Measurements from ENCODE around the gene PAFAH1B2.
"Not testable (repeated sequence)": the region's sequence is repeated elsewhere in the genome, so short reads cannot be mapped to it uniquely, and the experiment has no call there.

PAFAH1B2 gene

GRCh38 chr11:117176186-117176585, 32.1 kb downstream of the PAFAH1B2 start:
- DNase-seq, result no peak

GRCh38 chr11:117177534-117178209, 33.6 kb downstream of the PAFAH1B2 start:
- no peak for DNase-seq

GRCh38 chr11:117178210-117179034, 34.3 kb downstream of the PAFAH1B2 start, which contains the start of gene SIDT2:
SIDT2 (plus strand) TSS chr11:117178743; CDS start chr11:117179264, 521 bp downstream.
- DNase-seq, result peak; percentile 98 to 100

GRCh38 chr11:117179048-117179999, 35.2 kb downstream of the PAFAH1B2 start:
- DNase-seq, result peak in 1 of 2 experiments; percentile 80

- DNase-seq, result no peak
Observed at GRCh38 chr11:117180020-117180419, 35.9 kb downstream of the PAFAH1B2 start.

GRCh38 chr11:117180661-117181585, 36.8 kb downstream of the PAFAH1B2 start:
- peak; percentile 81 to 92 for DNase-seq

DNA sequence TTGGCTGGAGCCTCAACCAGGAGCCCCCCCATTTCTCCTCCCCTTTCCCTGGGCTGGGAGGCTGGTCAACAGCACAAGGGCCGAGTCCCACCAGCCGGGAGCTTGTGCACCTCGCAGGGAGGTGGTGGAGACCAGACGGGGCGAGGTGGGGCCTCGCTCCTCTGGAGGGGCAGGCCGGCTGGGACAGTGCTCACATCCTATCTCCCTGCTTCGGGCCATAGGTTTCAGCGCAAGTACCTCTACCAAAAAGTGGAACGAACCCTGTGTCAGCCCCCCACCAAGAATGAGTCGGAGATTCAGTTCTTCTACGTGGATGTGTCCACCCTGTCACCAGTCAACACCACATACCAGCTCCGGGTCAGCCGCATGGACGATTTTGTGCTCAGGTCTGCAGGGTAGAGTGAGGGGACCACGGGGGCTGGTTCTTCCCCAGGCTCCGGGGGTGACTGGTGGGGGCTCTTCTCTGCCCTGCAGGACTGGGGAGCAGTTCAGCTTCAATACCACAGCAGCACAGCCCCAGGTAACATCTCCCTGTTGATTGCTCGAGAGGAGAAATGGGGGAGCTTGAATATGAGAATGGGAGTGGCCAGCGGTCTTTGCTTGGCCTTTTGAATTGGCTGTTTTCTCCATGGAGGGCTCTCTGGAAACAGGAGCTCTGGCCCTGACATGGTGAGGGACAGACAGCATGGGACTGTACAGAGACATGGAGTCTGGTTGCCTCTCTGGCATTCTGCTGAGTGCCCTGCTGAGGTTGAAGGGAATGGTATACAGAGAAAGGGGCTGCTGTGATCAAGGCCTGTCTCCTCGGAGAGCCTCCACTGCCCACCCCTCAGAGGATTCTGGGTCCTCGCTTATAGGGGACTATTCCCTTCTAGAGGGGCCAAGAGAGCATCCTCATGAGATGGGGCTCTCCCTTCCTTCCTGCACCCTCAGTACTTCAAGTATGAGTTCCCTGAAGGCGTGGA, 37.8 kb downstream of the PAFAH1B2 start:
- no peak for DNase-seq

GRCh38 chr11:117182551-117182935, 38.5 kb downstream of the PAFAH1B2 start:
- DNase-seq, result no peak

- not testable (repeated sequence) for DNase-seq
Observed at GRCh38 chr11:117183178-117183577, 39.1 kb downstream of the PAFAH1B2 start.

GRCh38 chr11:117183724-117184349, 39.8 kb downstream of the PAFAH1B2 start:
- peak; percentile 29 to 63 for DNase-seq

DNA sequence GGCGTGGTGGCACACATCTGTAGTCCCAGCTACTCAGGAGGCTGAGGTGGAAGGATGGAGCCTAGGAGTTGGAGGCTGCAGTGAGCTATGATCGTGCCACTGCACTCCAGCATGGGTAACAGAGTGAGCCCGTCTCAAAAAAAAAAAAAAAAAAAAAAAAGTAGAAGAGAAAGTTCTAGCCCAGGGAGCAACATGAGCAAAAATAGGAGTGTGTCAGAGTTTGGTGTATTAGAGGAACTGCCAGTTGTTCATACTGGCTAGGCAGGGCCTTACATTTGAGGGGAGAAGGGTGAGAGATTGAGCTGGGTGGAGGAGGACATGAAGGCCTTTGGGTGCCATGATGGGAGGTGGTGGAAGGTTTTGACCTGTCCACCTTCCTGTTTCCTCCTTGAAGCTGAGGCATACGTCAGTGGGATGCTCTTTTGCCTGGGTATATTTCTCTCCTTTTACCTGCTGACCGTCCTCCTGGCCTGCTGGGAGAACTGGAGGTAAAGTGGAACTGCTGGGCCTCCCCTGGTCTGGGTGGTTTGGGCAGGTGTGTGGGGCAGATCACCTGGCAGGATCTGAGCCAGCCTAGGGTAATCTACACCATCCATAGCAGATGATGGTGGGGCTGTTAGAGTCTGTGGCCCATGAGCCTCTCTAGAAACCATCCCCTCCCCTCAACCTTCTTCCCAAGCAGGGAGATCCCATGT, 41.8 kb downstream of the PAFAH1B2 start:
- DNase-seq, result no peak

GRCh38 chr11:117186431-117186761, 42.3 kb downstream of the PAFAH1B2 start:
- no peak for DNase-seq

GRCh38 chr11:117187007-117187406, 42.9 kb downstream of the PAFAH1B2 start:
- DNase-seq, result no peak

DNA sequence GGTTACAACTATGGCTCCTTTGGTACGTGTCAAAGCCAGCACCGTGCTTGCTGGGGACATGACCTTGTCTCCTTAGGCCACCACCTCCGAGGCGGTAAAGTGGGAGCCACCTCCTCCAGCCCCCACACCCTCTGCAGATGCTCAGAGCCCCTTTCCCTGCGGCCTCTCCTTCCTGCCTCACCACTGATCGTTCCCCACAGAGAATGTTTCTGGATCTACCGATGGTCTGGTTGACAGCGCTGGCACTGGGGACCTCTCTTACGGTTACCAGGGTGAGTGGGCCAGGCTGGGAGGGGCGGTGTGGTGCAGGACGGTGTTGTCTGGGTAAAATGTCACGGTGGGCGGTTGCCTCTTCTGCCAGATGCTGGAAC, 43.3 kb downstream of the PAFAH1B2 start:
- DNase-seq, result no peak

- no peak for DNase-seq
Observed at GRCh38 chr11:117187799-117188481, 43.9 kb downstream of the PAFAH1B2 start.

DNA sequence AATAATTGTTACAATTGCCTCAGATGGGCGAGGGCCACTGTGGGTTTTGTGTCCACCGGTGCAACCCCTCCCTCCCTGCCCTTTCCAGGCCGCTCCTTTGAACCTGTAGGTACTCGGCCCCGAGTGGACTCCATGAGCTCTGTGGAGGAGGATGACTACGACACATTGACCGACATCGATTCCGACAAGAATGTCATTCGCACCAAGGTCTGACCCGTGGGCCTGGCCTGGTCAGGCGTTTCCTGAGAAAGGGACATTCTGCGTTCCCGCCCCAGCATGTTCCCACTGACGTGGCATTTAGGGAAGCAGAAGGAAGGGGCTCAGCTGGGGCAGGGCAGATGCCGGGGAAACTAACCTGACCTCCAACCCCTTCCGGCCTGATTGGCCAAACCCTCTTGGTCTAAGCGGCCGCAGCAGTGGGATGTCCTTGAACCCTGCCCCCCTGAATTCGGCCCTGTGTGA, 44.6 kb downstream of the PAFAH1B2 start:
- DNase-seq, result no peak

DNA sequence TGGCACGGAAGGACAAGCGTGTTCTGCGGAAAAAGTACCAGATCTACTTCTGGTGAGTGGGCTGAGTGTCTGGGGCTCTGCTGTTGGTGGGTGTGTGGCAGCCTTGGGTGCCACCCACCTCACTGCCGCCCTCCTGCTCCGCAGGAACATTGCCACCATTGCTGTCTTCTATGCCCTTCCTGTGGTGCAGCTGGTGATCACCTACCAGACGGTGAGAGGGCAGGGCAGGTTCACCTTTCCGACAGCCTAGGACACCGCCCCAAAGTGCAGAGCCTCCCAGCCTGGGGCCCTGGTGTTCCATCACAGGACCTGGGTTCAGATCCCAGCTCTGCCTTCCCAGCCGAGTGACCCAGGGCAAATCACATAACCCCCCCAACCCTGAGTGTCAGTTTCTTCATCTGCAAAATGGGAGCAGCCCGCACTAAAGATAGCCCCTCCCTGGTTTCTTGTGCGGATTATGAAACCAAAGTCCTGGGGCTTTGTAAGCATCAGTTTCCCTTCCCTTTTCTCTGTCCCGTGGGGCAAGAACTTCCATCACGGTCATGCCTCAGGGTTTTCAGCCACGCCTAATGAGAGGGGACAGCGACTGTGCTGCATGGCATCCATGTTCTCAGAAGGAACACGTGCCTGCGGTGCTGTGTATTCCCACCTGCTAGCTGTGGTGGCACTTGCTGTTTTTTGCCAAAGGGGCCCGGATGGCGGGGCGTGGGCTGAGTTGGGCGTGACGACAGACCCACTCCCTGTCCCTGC, 45.3 kb downstream of the PAFAH1B2 start:
- DNase-seq, result no peak

GRCh38 chr11:117189941-117190544, 46.0 kb downstream of the PAFAH1B2 start:
- no peak for DNase-seq

Data from NCI-H526 (cell line).